PC-9 (cell line): ENCODE data around the gene SLC6A18. TPM values are rescaled to one million over a fixed set of nuclear protein-coding genes. Genes with fewer than 3 reads are reported as not detected.

Experiments
- BruUV-seq: library from RNA; stranded (reverse); fragments of 400-500 nt; replicated peaks from 2 replicates; lab custom pipeline; 2021; lab: Mats Ljungman, UMichigan
- CTCF ChIA-PET: fragments of 300-600 bp; sonication (Branson Sonifier 250); formaldehyde crosslinking; loops from one replicate; lab custom pipeline; 2022; ENCODE audit warnings: antibody characterized with exemption; lab: Charles Lee
- POLR2A ChIA-PET: fragments of 300-600 bp; sonication (Branson Sonifier 250); formaldehyde crosslinking; loops from one replicate; lab custom pipeline; 2022; ENCODE audit warnings: antibody characterized with exemption; ENCODE audit not compliant: unreplicated experiment; lab: Charles Lee
- DNase-seq, 2 experiments: peaks; one replicate each; pipeline versions ENCODE4 v3.0.0 to v3.0.0-alpha.2; 2015 to 2022; ENCODE audit warnings: mixed read lengths in 1 of 2
- H2AFZ ChIP-seq: fragments of 200-600 bp; sonication (generic); 2 replicates; pipeline ENCODE4 v1.8.1; 2017; ENCODE audit warnings: antibody characterized with exemption
- H3F3A ChIP-seq: fragments of 200-600 bp; sonication (generic); 2 replicates; pipeline ENCODE4 v1.8.1; 2017; ENCODE audit warnings: antibody characterized with exemption, mild to moderate bottlenecking, low read depth; ENCODE audit not compliant: insufficient read depth
- H3K27ac ChIP-seq: fragments of 200-600 bp; sonication (generic); 2 replicates; pipeline ENCODE4 v1.6.1; 2016; ENCODE audit warnings: mixed run types
- H3K27me3 ChIP-seq: fragments of 200-600 bp; sonication (generic); 2 replicates; pipeline ENCODE4 v1.6.1; 2016; ENCODE audit warnings: low read depth, mixed run types; ENCODE audit not compliant: insufficient read depth
- H3K36me3 ChIP-seq: fragments of 200-600 bp; sonication (generic); 2 replicates; pipeline ENCODE4 v1.6.1; 2016; ENCODE audit warnings: low read depth, mixed run types
- H3K4me1 ChIP-seq: fragments of 200-600 bp; sonication (generic); replicated peaks from 2 replicates; pipeline ENCODE4 v1.6.1; 2016; ENCODE audit warnings: mixed run types; ENCODE audit not compliant: insufficient read depth
- H3K4me2 ChIP-seq: fragments of 200-600 bp; sonication (generic); 2 replicates; pipeline ENCODE4 v1.6.1; 2017; ENCODE audit warnings: mixed run types
- H3K4me3 ChIP-seq: fragments of 200-600 bp; sonication (generic); 2 replicates; pipeline ENCODE4 v1.6.1; 2016; ENCODE audit warnings: mixed run types
- H3K79me2 ChIP-seq: fragments of 200-600 bp; sonication (generic); 2 replicates; pipeline ENCODE4 v1.6.1; 2017; ENCODE audit warnings: low read depth, mixed run types
- H3K9me2 ChIP-seq: fragments of 200-600 bp; sonication (generic); 2 replicates; pipeline ENCODE4 v1.8.1; 2017; ENCODE audit warnings: mild to moderate bottlenecking; ENCODE audit not compliant: insufficient read depth
- H3K9me3 ChIP-seq: fragments of 200-600 bp; sonication (generic); 2 replicates; pipeline ENCODE4 v1.8.1; 2016; ENCODE audit warnings: low read depth; ENCODE audit not compliant: insufficient read depth
- H4K20me1 ChIP-seq: fragments of 200-600 bp; sonication (generic); 2 replicates; pipeline ENCODE4 v1.8.1; 2017; ENCODE audit not compliant: insufficient read depth
- CTCF ChIP-seq: fragments of 200-600 bp; sonication (generic); conservative IDR thresholded peaks from 2 replicates; pipeline ENCODE4 v1.6.1; 2017; ENCODE audit warnings: mixed run types, antibody characterized with exemption, mild to moderate bottlenecking, moderate library complexity
- EZH2 ChIP-seq: fragments of 200-600 bp; sonication (generic); IDR thresholded peaks from 2 replicates; pipeline ENCODE4 v1.8.0; 2017; ENCODE audit warnings: antibody characterized with exemption, low read depth
- intact Hi-C: fragments of 100-400 bp; cut with micrococcal nuclease; formaldehyde crosslinking; loops from one replicate; pipeline ENCODE4 v1.10.0; 2022; ENCODE audit not compliant: unreplicated experiment
- total RNA-seq: library from RNA; stranded (reverse); gene quantifications from 2 replicates; pipeline ENCODE4 v1.2.3, GENCODE V29; 2021

Gene SLC6A18
- total RNA-seq, 1 experiment from 2014 or later, result not detected

- no peaks in the 10 kb centered on the region for H3F3A ChIP-seq
- DNase-seq, result no peak
- H3K9me2 ChIP-seq, result no peaks in the 10 kb centered on the region
- H4K20me1 ChIP-seq, result no peaks in the 10 kb centered on the region; the same call in 1 of the 2 replicates
- CTCF ChIA-PET, result no interaction called here
- no TSS peak for BruUV-seq
- H3K27me3 ChIP-seq, result peaks cover 98% of the 10 kb centered on the region
- intact Hi-C loops, result no loop called here
- TF ChIP-seq CTCF, result no peak
- TF ChIP-seq EZH2, result no peak
- no peak overlapping the region for H3K4me3 ChIP-seq
- H3K36me3 ChIP-seq, result no peaks in the 10 kb centered on the region
- H3K27ac ChIP-seq, result no peak overlapping the region
- no peak overlapping the region for H3K4me2 ChIP-seq
- H3K79me2 ChIP-seq, result no peaks in the 10 kb centered on the region
- H3K9me3 ChIP-seq, result peaks cover 8% of the 10 kb centered on the region
- no peak overlapping the region for H2AFZ ChIP-seq
- no peaks in the 10 kb centered on the region for H3K4me1 ChIP-seq
- POLR2A ChIA-PET, result no interaction called here
Measured at GRCh38 chr5:1240496-1241260, 15.5 kb downstream of the SLC6A18 start.

GRCh38 chr5:1241509-1242080 lies 16.4 kb downstream of the SLC6A18 start:
- BruUV-seq, result no TSS peak
- Histone ChIP-seq H3K4me1 (no peaks in the 10 kb centered on the region), H3K4me3 (no peak overlapping the region), H3K79me2 (no peaks in the 10 kb centered on the region), H3K9me3 (no peaks in the 10 kb centered on the region), H4K20me1 (no peaks in the 10 kb centered on the region; the same call in 1 of the 2 replicates), H3K9me2 (no peaks in the 10 kb centered on the region), H3K27ac (no peak overlapping the region), H3K27me3 (peaks cover 98% of the 10 kb centered on the region), H3K36me3 (no peaks in the 10 kb centered on the region), H3F3A (no peaks in the 10 kb centered on the region), H3K4me2 (no peak overlapping the region), H2AFZ (no peak overlapping the region)
- ChIA-PET CTCF (no interaction called here), POLR2A (no interaction called here)
- no peak for DNase-seq
- intact Hi-C loops, result no loop called here
- TF ChIP-seq CTCF, result no peak
- TF ChIP-seq EZH2, result peak; percentile 99

GRCh38 chr5:1242733-1243486 lies 17.7 kb downstream of the SLC6A18 start:
- Histone ChIP-seq H3K9me3 (no peaks in the 10 kb centered on the region), H3K4me3 (no peak overlapping the region), H3F3A (no peaks in the 10 kb centered on the region), H4K20me1 (no peaks in the 10 kb centered on the region; the same call in 1 of the 2 replicates), H3K4me1 (no peaks in the 10 kb centered on the region), H3K27me3 (peaks cover 98% of the 10 kb centered on the region), H2AFZ (no peak overlapping the region), H3K9me2 (no peaks in the 10 kb centered on the region), H3K36me3 (no peaks in the 10 kb centered on the region), H3K27ac (no peak overlapping the region), H3K4me2 (no peak overlapping the region), H3K79me2 (no peaks in the 10 kb centered on the region)
- CTCF ChIA-PET, result no interaction called here
- no TSS peak for BruUV-seq
- peak; percentile 97 for TF ChIP-seq EZH2
- no peak for TF ChIP-seq CTCF
- POLR2A ChIA-PET, result no interaction called here
- intact Hi-C loops, result no loop called here
- DNase-seq, result no peak
